Measurements from ENCODE around the gene MCTP1.

MCTP1 gene

GRCh38 chr5:94754824-94755223 lies 530.1 kb downstream of the MCTP1 start:
- DNase-seq = no peak

- DNase-seq = no peak
Measured at GRCh38 chr5:94751460-94751859, 533.4 kb downstream of the MCTP1 start.

- DNase-seq = no peak
Measured at GRCh38 chr5:94750681-94751080, 534.2 kb downstream of the MCTP1 start.

GRCh38 chr5:94749042-94749441 lies 535.9 kb downstream of the MCTP1 start:
- no peak for DNase-seq

GRCh38 chr5:94748212-94748611 lies 536.7 kb downstream of the MCTP1 start:
- DNase-seq = no peak

- no peak for DNase-seq
Measured at GRCh38 chr5:94747371-94747770, 537.5 kb downstream of the MCTP1 start.

GRCh38 chr5:94746731-94747124 lies 538.2 kb downstream of the MCTP1 start:
- no peak for DNase-seq

GRCh38 chr5:94745786-94746730 lies 538.8 kb downstream of the MCTP1 start:
- no peak for DNase-seq

GRCh38 chr5:94744906-94745305 lies 540.0 kb downstream of the MCTP1 start:
- DNase-seq = no peak

- DNase-seq = no peak
Measured at GRCh38 chr5:94742852-94743251, 542.0 kb downstream of the MCTP1 start.

- no peak for DNase-seq
Measured at GRCh38 chr5:94740286-94740685, 544.6 kb downstream of the MCTP1 start.

- no peak for DNase-seq
Measured at GRCh38 chr5:94736498-94736897, 548.4 kb downstream of the MCTP1 start.

- DNase-seq = no peak
Measured at GRCh38 chr5:94731471-94731870, 553.4 kb downstream of the MCTP1 start.

- no peak for DNase-seq
Measured at GRCh38 chr5:94725142-94725541, 559.8 kb downstream of the MCTP1 start.

- DNase-seq = no peak
Measured at GRCh38 chr5:94715768-94716167, 569.1 kb downstream of the MCTP1 start.

- no peak for DNase-seq
Measured at GRCh38 chr5:94711785-94712184, 573.1 kb downstream of the MCTP1 start.

GRCh38 chr5:94709277-94709676 lies 575.6 kb downstream of the MCTP1 start:
- no peak for DNase-seq

- no peak for DNase-seq
Measured at GRCh38 chr5:94707359-94707758, 577.5 kb downstream of the MCTP1 start.

GRCh38 chr5:94705427-94705826 lies 579.5 kb downstream of the MCTP1 start:
- DNase-seq = no peak

- no peak for DNase-seq
Measured at GRCh38 chr5:94702729-94703128, 582.2 kb downstream of the MCTP1 start.

GRCh38 chr5:94700592-94700991 lies 584.3 kb downstream of the MCTP1 start:
- no peak for DNase-seq

GRCh38 chr5:94699562-94699961 lies 585.3 kb downstream of the MCTP1 start:
- DNase-seq = no peak

GRCh38 chr5:94698197-94698596 lies 586.7 kb downstream of the MCTP1 start:
- no peak for DNase-seq

- DNase-seq = no peak
Measured at GRCh38 chr5:94694671-94695070, 590.2 kb downstream of the MCTP1 start.

Measured in right kidney (tissue), 1 donor.